Measurements from ENCODE around the gene LCOR.
"Not testable (repeated sequence)": the region's sequence is repeated elsewhere in the genome, so short reads cannot be mapped to it uniquely, and the experiment has no call there.

LCOR gene

GRCh38 chr10:96831867-96832720, at the start of gene LCOR:
TSS of gene LCOR (plus strand) at chr10:96832298. CDS start at chr10:96949058, 116,760 bp downstream.
- peak; percentile 67 to 70 (median 69) for DNase-seq (ENCODE audit: low read depth in 3 of 3)

GRCh38 chr10:96784253-96784652, 47.8 kb upstream of the LCOR start:
- DNase-seq (ENCODE audit: low read depth in 3 of 3) = no peak

GRCh38 chr10:96789571-96790108, 42.5 kb upstream of the LCOR start:
- DNase-seq (ENCODE audit: low read depth in 3 of 3) = no peak

GRCh38 chr10:96791902-96792301, 40.2 kb upstream of the LCOR start:
- no peak for DNase-seq (ENCODE audit: low read depth in 3 of 3)

- DNase-seq (ENCODE audit: low read depth in 3 of 3) = no peak
These were observed 37.0 kb upstream of the LCOR start for GRCh38 chr10:96794836-96795733.

- no peak for DNase-seq (ENCODE audit: low read depth in 3 of 3)
These were observed 34.6 kb upstream of the LCOR start for GRCh38 chr10:96797485-96797884.

- no peak for DNase-seq (ENCODE audit: low read depth in 3 of 3)
These were observed 28.8 kb upstream of the LCOR start for GRCh38 chr10:96803288-96803664.

GRCh38 chr10:96814264-96814663, 17.8 kb upstream of the LCOR start:
- DNase-seq (ENCODE audit: low read depth in 3 of 3) = no peak

- not testable (repeated sequence) for DNase-seq (ENCODE audit: low read depth in 3 of 3)
These were observed 13.1 kb upstream of the LCOR start for GRCh38 chr10:96818971-96819370.

GRCh38 chr10:96820765-96821164, 11.3 kb upstream of the LCOR start:
- no peak for DNase-seq (ENCODE audit: low read depth in 3 of 3)

GRCh38 chr10:96826438-96826837, 5.7 kb upstream of the LCOR start:
- DNase-seq (ENCODE audit: low read depth in 3 of 3) = no peak

GRCh38 chr10:96828609-96829008, 3.5 kb upstream of the LCOR start:
- DNase-seq (ENCODE audit: low read depth in 3 of 3) = no peak

GRCh38 chr10:96829029-96829773, 2.9 kb upstream of the LCOR start:
- DNase-seq (ENCODE audit: low read depth in 3 of 3) = no peak

GRCh38 chr10:96830511-96831199, 1.4 kb upstream of the LCOR start:
- peak; percentile 43 to 78 (median 68) for DNase-seq (ENCODE audit: low read depth in 3 of 3)

GRCh38 chr10:96831200-96831866, 765 bp upstream of the LCOR start:
- DNase-seq (ENCODE audit: low read depth in 3 of 3) = no peak

- peak; percentile 76 to 82 (median 77) for DNase-seq (ENCODE audit: low read depth in 3 of 3)
These were observed 672 bp downstream of the LCOR start for GRCh38 chr10:96832721-96833219.

- peak in 1 of 3 experiments; percentile 9 for DNase-seq (ENCODE audit: low read depth in 3 of 3)
These were observed 1.3 kb downstream of the LCOR start for GRCh38 chr10:96833220-96834001.

- no peak for DNase-seq (ENCODE audit: low read depth in 3 of 3)
These were observed 2.0 kb downstream of the LCOR start for GRCh38 chr10:96834120-96834519.

GRCh38 chr10:96835899-96836298, 3.8 kb downstream of the LCOR start:
- DNase-seq (ENCODE audit: low read depth in 3 of 3) = no peak
